Heart right ventricle (tissue), 16 donors: Measurements from ENCODE around the gene CDH15. TPM values are rescaled to one million over a fixed set of nuclear protein-coding genes. Genes with fewer than 3 reads are reported as not detected.

Experiments used
- ATAC-seq, 8 donors: fragments of 200-7000 bp; cut with Tn5 transposase; one replicate each; pipeline ENCODE4 v1.9.1; 2020; ENCODE audit warnings: mild to moderate bottlenecking in 8 of 8, moderate library complexity in 8 of 8, moderate number of reproducible peaks in 1 of 8
- DNase-seq, 2 donors: peaks; one replicate each; pipeline ENCODE4 v3.0.0-alpha.2; 2020
- H3K27ac ChIP-seq, 10 donors: fragments of 200-600 bp; sonication (generic) in 2 of 10; one replicate each; pipeline versions ENCODE4 v1.5.0 to v1.8.0; 2020 to 2022; ENCODE audit warnings: mild to moderate bottlenecking in 3 of 10
- H3K27me3 ChIP-seq, 7 donors: fragments of 200-600 bp; one replicate each; pipeline ENCODE4 v1.8.0; 2021 to 2022; ENCODE audit warnings: mild to moderate bottlenecking in 2 of 7
- H3K36me3 ChIP-seq, 9 donors: fragments of 200-600 bp; sonication (generic) in 1 of 9; one replicate each; pipeline versions ENCODE4 v1.5.0 to v1.8.0; 2020 to 2022; ENCODE audit warnings: mild to moderate bottlenecking in 2 of 9
- H3K4me1 ChIP-seq, 9 donors: fragments of 200-600 bp; sonication (generic) in 1 of 9; one replicate each; pipeline versions ENCODE4 v1.5.0 to v1.8.0; 2020 to 2022; ENCODE audit warnings: mild to moderate bottlenecking in 4 of 9
- H3K4me3 ChIP-seq, 10 donors: fragments of 200-600 bp; sonication (generic) in 2 of 10; one replicate each; pipeline versions ENCODE4 v1.5.0 to v1.8.0; 2020 to 2022; ENCODE audit warnings: mild to moderate bottlenecking in 7 of 10, moderate library complexity in 2 of 10
- H3K9me3 ChIP-seq, 11 donors: fragments of 200-600 bp in 10 of 11; sonication (generic) in 2 of 11; one replicate each; pipeline versions ENCODE4 v1.5.0 to v1.8.0; 2013 to 2022; ENCODE audit warnings: mild to moderate bottlenecking in 2 of 11, control low read depth in 1 of 11, moderate library complexity in 1 of 11
- CTCF ChIP-seq, 9 donors: fragments of 200-600 bp; sonication (generic) in 2 of 9; IDR thresholded peaks; one replicate each; pipeline versions ENCODE4 v1.5.0 to v1.8.0; 2021 to 2022; ENCODE audit warnings: antibody characterized with exemption in 9 of 9, mild to moderate bottlenecking in 5 of 9, moderate library complexity in 1 of 9
- WGBS, 2 donors: extraction: QIAGEN DNeasy Blood & Tissue Kit; methylation state at CpG; one replicate each; pipeline ENCODE4 v1.1.7; 2013; ENCODE audit warnings: inconsistent platforms in 1 of 2; 5-methylcytosine and 5-hydroxymethylcytosine counted together
- intact Hi-C, 10 donors: fragments of 100-400 bp; cut with DNase I; formaldehyde crosslinking; loops; one replicate each; pipeline versions ENCODE4 v1.11.1 to v1.14.2; 2022
- polyA plus RNA-seq, 2 donors: library from polyadenylated mRNA; stranded (reverse); fragments of 200-250 nt; gene quantifications; one replicate each; pipeline ENCODE4 v1.2.3, GENCODE V29; 2013
- total RNA-seq, 10 donors: library from RNA; stranded (reverse); fragmentation: NEBNext Ultra II Directional in 3 of 10; extraction: Animal tissue kit (Norgen Biotek cat#: 25700) in 3 of 10; gene quantifications; one replicate each; pipeline versions ENCODE4 v1.2.1 to v1.2.4, GENCODE V29; 2021 to 2023
- donor health status: Arrhythmogenic right ventricular cardiomyopathy.
- donor health status: ischemic (EF 13 %, LVEDD 7.1; RV severe dilation, severe dysfunction).
- donor health status: healthy with polysubstance abuse.
- donor health status: DM: no; HTN: yes; CAD: no.
- donor health status: DM: no; HTN: no; CAD: no.
- donor health status: ischemic (EF 25% LVEDD 6.9; RV normal size, moderate dysfunction).
- donor health status: ischemic (EF 25% LVEDD 5.7; RV mildly dilated, moderate dysfunction).
- donor health status: healthy.
- donor health status: DM: yes; HTN: yes; CAD: no.
- donor health status: Ischemic cardiomyopathy.
- donor health status: ischemic (EF 35%, LVEDD 5.7; RV mildly dilated, moderate dysfunction).
- donor health status: nonischemic (EF 11% LVEDD 7.7; RV severe dilation, severe dysfunction).
- donor health status: DM: yes; HTN: yes; CAD: no.
- donor health status: PGD.
- donor health status: ischemic (EF 29% LVEDD 5.4; RV normal size, mild dysfunction).
- donor health status: nonischemic (EF 23%, LVEDD 6.1; RV moderate dilation, normal function).

Gene CDH15
- total and polyA plus RNA-seq, 12 donors = 0.08 to 0.45 (median 0.16) TPM; not detected in 9

- Histone ChIP-seq H3K4me1 (no peaks in the 10 kb centered on the region), H3K36me3 (peaks cover 0 to 82% (median 22%) of the 10 kb centered on the region in 9 donors), H3K4me3 (no peak overlapping the region), H3K9me3 (peaks cover 0 to 21% (median 4%) of the 10 kb centered on the region in 11 donors), H3K27ac (no peak overlapping the region), H3K27me3 (no peaks in the 10 kb centered on the region)
- no peak for TF ChIP-seq CTCF (IDR thresholded peaks at IDR 0.05)
- no peak for ATAC-seq
- intact Hi-C loops = no loop called here
- DNase-seq = no peak
- WGBS, 2 donors = 97% methylated on average over 25 of the region's 25 CpGs
Observed at GRCh38 chr16:89133457-89134127, 38.0 kb upstream of the CDH15 start.

GRCh38 chr16:89134269-89134668 is 37.3 kb upstream of the CDH15 start:
- Histone ChIP-seq H3K4me1 (no peaks in the 10 kb centered on the region), H3K9me3 (peaks cover 0 to 14% (median 4%) of the 10 kb centered on the region in 11 donors), H3K27me3 (no peaks in the 10 kb centered on the region), H3K36me3 (peaks cover 0 to 83% (median 22%) of the 10 kb centered on the region in 9 donors), H3K27ac (no peak overlapping the region), H3K4me3 (no peak overlapping the region)
- WGBS, 2 donors = 95 to 96% methylated on average over 20 of the region's 20 CpGs
- no peak for DNase-seq
- intact Hi-C loops = no loop called here
- no peak for ATAC-seq
- TF ChIP-seq CTCF (IDR thresholded peaks at IDR 0.05) = no peak

GRCh38 chr16:89135166-89135565 is 36.4 kb upstream of the CDH15 start:
- intact Hi-C loops = no loop called here
- DNase-seq (no peak), ATAC-seq (no peak)
- Histone ChIP-seq H3K4me1 (no peaks in the 10 kb centered on the region), H3K27me3 (no peaks in the 10 kb centered on the region), H3K27ac (no peak overlapping the region), H3K4me3 (no peak overlapping the region), H3K9me3 (peaks cover 0 to 6% (median 0%) of the 10 kb centered on the region in 11 donors), H3K36me3 (peaks cover 0 to 86% (median 18%) of the 10 kb centered on the region in 9 donors)
- WGBS, 2 donors = 95 to 96% methylated on average over 11 of the region's 11 CpGs
- TF ChIP-seq CTCF (IDR thresholded peaks at IDR 0.05) = no peak

- no peak for ATAC-seq
- no peak for DNase-seq
- WGBS, 2 donors = 90 to 94% methylated on average over 35 of the region's 35 CpGs
- H3K4me1 ChIP-seq = no peaks in the 10 kb centered on the region
- no peak overlapping the region for H3K4me3 ChIP-seq
- no peaks in the 10 kb centered on the region for H3K9me3 ChIP-seq
- H3K27me3 ChIP-seq = no peaks in the 10 kb centered on the region
- peaks cover 0 to 91% (median 19%) of the 10 kb centered on the region in 9 donors for H3K36me3 ChIP-seq
- intact Hi-C loops = no loop called here
- H3K27ac ChIP-seq = no peak overlapping the region
- no peak for TF ChIP-seq CTCF (IDR thresholded peaks at IDR 0.05)
Observed at GRCh38 chr16:89135971-89136765, 35.4 kb upstream of the CDH15 start.
